ENCODE measurements around the gene KCND2. TPM values are rescaled to one million over a fixed set of nuclear protein-coding genes. Genes with fewer than 3 reads are reported as not detected.

The KCND2 gene
- total RNA-seq, 1 experiment from 2014 or later = not detected

DNA sequence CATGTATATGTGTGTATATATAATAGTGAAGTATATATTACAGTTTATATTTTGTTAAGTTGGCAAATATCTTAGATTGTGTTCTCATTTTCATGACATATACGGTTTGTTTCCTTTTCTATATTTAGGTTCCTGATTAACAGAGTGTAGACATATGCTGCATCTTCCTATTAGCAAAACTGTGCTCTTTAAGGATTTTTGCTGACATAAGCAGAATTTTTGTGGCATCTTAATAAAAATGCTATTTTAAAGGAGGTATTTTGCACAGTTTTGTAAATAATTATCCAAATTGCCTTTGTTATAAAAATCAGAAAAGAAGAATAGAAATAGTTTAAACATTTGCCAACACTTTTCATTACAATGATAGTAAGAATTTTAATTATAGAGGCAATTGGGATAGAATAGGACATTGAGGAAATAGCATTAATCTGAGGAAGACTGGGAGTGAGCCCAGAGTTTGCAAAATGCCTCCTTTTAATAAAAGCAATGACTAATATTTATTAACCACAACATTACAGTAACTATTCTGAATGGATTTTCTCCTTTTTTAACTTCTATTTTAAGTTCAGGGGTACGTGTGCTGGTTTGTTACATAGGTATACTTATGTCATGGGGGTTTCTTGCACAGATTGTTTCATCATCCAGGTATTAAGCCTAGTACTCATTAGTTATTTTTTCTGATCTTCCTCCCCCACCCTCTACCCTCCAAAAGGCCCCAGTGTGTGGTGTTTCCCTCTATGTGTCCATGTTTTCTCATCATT is 38.2 kb downstream of the KCND2 start:
- ChIA-PET CTCF (no interaction called here), POLR2A (no interaction called here)
- no peak for TF ChIP-seq POLR2AphosphoS5 (IDR thresholded peaks at IDR 0.05; ENCODE audit: low read depth, low read length)
- no peak for TF ChIP-seq SIN3A (IDR thresholded peaks at IDR 0.05; ENCODE audit: borderline replicate concordance, insufficient read depth, low read depth, low read length)
- no peak for TF ChIP-seq TCF7L2 (IDR thresholded peaks at IDR 0.05; ENCODE audit: low read depth, low read length)
- TF ChIP-seq, protein P1, sequence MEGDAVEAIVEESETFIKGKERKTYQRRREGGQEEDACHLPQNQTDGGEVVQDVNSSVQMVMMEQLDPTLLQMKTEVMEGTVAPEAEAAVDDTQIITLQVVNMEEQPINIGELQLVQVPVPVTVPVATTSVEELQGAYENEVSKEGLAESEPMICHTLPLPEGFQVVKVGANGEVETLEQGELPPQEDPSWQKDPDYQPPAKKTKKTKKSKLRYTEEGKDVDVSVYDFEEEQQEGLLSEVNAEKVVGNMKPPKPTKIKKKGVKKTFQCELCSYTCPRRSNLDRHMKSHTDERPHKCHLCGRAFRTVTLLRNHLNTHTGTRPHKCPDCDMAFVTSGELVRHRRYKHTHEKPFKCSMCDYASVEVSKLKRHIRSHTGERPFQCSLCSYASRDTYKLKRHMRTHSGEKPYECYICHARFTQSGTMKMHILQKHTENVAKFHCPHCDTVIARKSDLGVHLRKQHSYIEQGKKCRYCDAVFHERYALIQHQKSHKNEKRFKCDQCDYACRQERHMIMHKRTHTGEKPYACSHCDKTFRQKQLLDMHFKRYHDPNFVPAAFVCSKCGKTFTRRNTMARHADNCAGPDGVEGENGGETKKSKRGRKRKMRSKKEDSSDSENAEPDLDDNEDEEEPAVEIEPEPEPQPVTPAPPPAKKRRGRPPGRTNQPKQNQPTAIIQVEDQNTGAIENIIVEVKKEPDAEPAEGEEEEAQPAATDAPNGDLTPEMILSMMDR (IDR thresholded peaks at IDR 0.05) = no peak
- TF ChIP-seq, protein P2, sequence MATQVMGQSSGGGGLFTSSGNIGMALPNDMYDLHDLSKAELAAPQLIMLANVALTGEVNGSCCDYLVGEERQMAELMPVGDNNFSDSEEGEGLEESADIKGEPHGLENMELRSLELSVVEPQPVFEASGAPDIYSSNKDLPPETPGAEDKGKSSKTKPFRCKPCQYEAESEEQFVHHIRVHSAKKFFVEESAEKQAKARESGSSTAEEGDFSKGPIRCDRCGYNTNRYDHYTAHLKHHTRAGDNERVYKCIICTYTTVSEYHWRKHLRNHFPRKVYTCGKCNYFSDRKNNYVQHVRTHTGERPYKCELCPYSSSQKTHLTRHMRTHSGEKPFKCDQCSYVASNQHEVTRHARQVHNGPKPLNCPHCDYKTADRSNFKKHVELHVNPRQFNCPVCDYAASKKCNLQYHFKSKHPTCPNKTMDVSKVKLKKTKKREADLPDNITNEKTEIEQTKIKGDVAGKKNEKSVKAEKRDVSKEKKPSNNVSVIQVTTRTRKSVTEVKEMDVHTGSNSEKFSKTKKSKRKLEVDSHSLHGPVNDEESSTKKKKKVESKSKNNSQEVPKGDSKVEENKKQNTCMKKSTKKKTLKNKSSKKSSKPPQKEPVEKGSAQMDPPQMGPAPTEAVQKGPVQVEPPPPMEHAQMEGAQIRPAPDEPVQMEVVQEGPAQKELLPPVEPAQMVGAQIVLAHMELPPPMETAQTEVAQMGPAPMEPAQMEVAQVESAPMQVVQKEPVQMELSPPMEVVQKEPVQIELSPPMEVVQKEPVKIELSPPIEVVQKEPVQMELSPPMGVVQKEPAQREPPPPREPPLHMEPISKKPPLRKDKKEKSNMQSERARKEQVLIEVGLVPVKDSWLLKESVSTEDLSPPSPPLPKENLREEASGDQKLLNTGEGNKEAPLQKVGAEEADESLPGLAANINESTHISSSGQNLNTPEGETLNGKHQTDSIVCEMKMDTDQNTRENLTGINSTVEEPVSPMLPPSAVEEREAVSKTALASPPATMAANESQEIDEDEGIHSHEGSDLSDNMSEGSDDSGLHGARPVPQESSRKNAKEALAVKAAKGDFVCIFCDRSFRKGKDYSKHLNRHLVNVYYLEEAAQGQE (IDR thresholded peaks at IDR 0.05; ENCODE audit: insufficient read depth in 1 of 2, low read depth in 2 of 2, low read length in 1 of 2) = no peak
- Histone ChIP-seq H3K4me1 (ENCODE audit: control insufficient read depth, insufficient read depth, low read length) (no peaks in the 10 kb centered on the region), H3K4me3 (ENCODE audit: low read depth in 2 of 2, low read length in 2 of 2) (no peak overlapping the region), H3K27ac (ENCODE audit: low read length) (no peak overlapping the region), H3K9me3 (ENCODE audit: control insufficient read depth, insufficient read depth, low read depth, low read length) (no peaks in the 10 kb centered on the region), H3K27me3 (ENCODE audit: control insufficient read depth, insufficient read depth, low read length) (no peaks in the 10 kb centered on the region), H3K36me3 (ENCODE audit: control insufficient read depth, insufficient read depth, low read length) (no peaks in the 10 kb centered on the region)
- ATAC-seq = no peak
- in situ Hi-C loops (cut with HindIII; ENCODE audit: low pct_unique_long_range_greater_than_20kb, low sequenced_read_pairs) (no loop called here), intact Hi-C loops (cut with micrococcal nuclease; ENCODE audit: unreplicated experiment) (no loop called here)
- no TSS peak for BruUV-seq (replicated peaks)
- DNase-seq (ENCODE audit: low read depth, low spot score) = no peak

- no peak for DNase-seq (ENCODE audit: low read depth, low spot score)
- Histone ChIP-seq H3K9me3 (ENCODE audit: control insufficient read depth, insufficient read depth, low read depth, low read length) (no peaks in the 10 kb centered on the region), H3K36me3 (ENCODE audit: control insufficient read depth, insufficient read depth, low read length) (no peaks in the 10 kb centered on the region), H3K27me3 (ENCODE audit: control insufficient read depth, insufficient read depth, low read length) (no peaks in the 10 kb centered on the region), H3K4me1 (ENCODE audit: control insufficient read depth, insufficient read depth, low read length) (no peaks in the 10 kb centered on the region; the same call in 1 of the 2 replicates), H3K27ac (ENCODE audit: low read length) (no peak overlapping the region), H3K4me3 (ENCODE audit: low read depth in 2 of 2, low read length in 2 of 2) (no peak overlapping the region)
- no TSS peak for BruUV-seq (replicated peaks)
- CTCF ChIA-PET = no interaction called here
- no peak for ATAC-seq
- POLR2A ChIA-PET = no interaction called here
- TF ChIP-seq POLR2AphosphoS5 (IDR thresholded peaks at IDR 0.05; ENCODE audit: low read depth, low read length) (no peak), SIN3A (IDR thresholded peaks at IDR 0.05; ENCODE audit: borderline replicate concordance, insufficient read depth, low read depth, low read length) (no peak), TCF7L2 (IDR thresholded peaks at IDR 0.05; ENCODE audit: low read depth, low read length) (no peak)
- TF ChIP-seq, protein P1 (IDR thresholded peaks at IDR 0.05) = no peak
- TF ChIP-seq, protein P2 (IDR thresholded peaks at IDR 0.05; ENCODE audit: insufficient read depth in 1 of 2, low read depth in 2 of 2, low read length in 1 of 2) = no peak
- intact Hi-C loops (cut with micrococcal nuclease; ENCODE audit: unreplicated experiment) = no loop called here
- in situ Hi-C loops (cut with HindIII; ENCODE audit: low pct_unique_long_range_greater_than_20kb, low sequenced_read_pairs) = no loop called here
These were observed 47.4 kb downstream of the KCND2 start for GRCh38 chr7:120320218-120320961.

Measured in Panc1 (cell line).